ENCODE results near the gene TMEM175. TPM values are rescaled to one million over a fixed set of nuclear protein-coding genes. Genes with fewer than 3 reads are reported as not detected.
A peak's percentile ranks its signal among the peaks of the same experiment; 100 is the strongest.
"Not testable (repeated sequence)": the region's sequence is repeated elsewhere in the genome, so short reads cannot be mapped to it uniquely, and the experiment has no call there.

The TMEM175 gene
- total RNA-seq, 1 donor from 2014 or later, result 11.4 TPM

DNA sequence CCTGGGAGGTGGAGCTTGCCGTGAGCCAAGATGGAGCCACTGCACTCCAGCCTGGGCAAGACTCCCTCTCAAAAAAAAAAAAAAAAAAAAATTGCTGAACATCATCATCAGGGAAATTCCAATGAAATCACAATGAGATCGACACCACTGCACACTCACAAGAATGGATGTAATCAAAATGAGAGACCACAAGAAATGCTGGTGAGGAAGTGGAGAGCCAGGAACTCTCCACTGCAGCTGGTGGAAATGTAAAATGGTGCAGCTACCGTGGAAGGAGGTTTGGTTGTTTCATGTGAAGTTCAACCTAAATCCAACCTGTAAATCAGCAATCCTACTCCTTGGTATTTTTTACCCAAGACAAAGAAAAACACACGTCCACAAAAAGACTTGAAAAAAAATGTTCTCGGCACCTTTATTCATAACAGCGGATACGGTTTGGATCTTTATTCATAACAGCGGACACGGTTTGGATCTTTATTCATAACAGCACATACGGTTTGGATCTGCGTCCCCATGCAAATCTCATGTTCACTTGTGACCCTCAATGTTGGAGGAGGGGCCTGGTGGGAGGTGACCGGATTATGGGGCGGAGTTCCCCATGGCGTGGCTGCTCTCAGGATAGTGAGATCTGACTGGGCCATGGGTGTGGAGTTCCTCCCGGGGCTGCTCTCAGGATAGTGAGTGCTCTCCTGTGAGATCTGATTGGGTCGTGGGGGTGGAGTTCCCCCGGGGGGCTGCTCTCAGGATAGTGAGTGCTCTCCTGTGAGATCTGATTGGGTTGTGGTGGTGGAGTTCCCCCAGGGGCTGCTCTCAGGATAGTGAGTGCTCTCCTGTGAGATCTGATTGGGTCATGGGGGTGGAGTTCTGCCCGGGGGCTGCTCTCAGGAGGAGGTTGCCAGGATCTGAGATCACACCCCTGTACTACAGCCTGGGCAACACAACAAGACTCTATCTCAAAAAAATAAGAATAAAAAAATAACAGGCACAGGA, 7.9 kb upstream of the TMEM175 start:
- no peak for DNase-seq (ENCODE audit: low read depth)
- TF ChIP-seq, protein P1, sequence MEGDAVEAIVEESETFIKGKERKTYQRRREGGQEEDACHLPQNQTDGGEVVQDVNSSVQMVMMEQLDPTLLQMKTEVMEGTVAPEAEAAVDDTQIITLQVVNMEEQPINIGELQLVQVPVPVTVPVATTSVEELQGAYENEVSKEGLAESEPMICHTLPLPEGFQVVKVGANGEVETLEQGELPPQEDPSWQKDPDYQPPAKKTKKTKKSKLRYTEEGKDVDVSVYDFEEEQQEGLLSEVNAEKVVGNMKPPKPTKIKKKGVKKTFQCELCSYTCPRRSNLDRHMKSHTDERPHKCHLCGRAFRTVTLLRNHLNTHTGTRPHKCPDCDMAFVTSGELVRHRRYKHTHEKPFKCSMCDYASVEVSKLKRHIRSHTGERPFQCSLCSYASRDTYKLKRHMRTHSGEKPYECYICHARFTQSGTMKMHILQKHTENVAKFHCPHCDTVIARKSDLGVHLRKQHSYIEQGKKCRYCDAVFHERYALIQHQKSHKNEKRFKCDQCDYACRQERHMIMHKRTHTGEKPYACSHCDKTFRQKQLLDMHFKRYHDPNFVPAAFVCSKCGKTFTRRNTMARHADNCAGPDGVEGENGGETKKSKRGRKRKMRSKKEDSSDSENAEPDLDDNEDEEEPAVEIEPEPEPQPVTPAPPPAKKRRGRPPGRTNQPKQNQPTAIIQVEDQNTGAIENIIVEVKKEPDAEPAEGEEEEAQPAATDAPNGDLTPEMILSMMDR (conservative IDR thresholded peaks at IDR 0.05; ENCODE audit: low read depth, low read length), result no peak
- H3K4me3 ChIP-seq (ENCODE audit: low read depth, low read length), result no peak overlapping the region

DNA sequence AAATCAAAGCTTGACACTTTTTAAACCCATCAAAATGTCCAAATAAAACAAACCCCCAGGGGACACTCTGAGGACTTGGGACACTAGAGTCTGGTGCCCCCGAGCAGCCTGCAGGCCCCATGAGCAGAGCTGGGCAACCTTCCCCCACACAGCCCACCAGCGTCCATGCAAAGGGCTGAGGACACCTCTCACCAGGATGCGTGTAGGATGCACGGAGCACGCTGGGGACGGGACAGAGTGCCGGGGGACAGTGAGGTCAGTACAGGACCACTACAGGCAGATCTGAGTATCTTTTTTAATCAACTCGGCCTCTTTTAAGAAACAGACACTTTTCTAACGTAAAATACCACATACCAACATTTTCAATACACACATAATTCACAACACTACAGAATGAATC, 7.1 kb upstream of the TMEM175 start:
- no peak for DNase-seq (ENCODE audit: low read depth)
- TF ChIP-seq, protein P1 (conservative IDR thresholded peaks at IDR 0.05; ENCODE audit: low read depth, low read length), result no peak
- no peak overlapping the region for H3K4me3 ChIP-seq (ENCODE audit: low read depth, low read length)

DNA sequence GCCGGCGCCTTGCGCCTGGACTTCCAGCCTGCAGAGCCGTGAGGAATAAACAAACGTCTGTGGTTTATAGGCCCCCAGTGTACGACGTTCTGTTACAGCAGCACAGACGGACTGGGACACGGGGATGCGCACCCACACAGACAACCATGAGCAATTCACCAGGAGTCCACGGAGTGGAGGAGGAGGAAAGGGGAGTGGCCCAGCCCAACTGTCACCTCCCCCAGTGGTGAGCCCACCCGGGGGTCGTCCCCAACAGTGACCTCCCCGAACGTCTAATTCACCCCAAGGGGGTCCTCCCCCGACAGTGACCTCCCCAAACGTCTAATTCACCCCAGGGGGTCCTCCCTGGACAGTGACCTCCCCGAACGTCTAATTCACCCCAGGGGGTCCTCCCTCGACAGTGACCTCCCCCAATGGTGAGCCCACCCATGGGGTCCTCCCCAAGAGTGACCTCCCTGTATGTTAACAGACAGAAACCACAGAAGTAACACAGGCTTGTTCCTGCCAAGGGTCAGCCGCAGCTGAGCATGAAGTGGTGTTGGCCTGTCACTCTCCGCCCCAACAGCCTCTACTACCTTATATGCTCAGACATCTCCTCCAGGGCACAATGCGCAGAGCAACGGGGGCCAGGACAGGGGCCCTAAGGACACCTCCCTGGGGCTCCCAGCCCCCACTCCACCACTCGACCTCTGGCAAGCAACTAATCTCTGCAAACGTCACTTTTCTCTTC, 6.3 kb upstream of the TMEM175 start:
- DNase-seq (ENCODE audit: low read depth), result no peak
- H3K4me3 ChIP-seq (ENCODE audit: low read depth, low read length), result no peak overlapping the region
- TF ChIP-seq, protein P1 (conservative IDR thresholded peaks at IDR 0.05; ENCODE audit: low read depth, low read length), result no peak

DNA sequence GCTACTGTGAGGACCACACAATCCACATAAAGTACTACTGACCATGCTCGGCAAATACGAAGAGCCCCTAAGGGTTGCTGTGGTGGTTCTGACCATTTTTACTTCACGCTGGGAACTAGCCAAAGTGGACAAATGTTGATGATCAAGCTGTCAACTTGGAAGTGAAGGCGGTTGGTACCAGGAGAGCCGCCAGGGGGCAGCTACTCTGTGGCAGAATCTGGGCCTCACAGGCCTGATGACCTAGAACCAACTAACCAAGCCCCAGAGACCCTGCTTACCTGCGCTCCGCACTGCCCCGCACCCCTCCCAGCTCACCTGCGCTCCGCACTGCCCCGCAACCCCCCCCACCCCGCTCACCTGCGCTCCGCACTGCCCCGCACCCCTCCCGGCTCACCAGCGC, 5.7 kb upstream of the TMEM175 start:
- DNase-seq (ENCODE audit: low read depth), result no peak
- no peak overlapping the region for H3K4me3 ChIP-seq (ENCODE audit: low read depth, low read length)
- TF ChIP-seq, protein P1 (conservative IDR thresholded peaks at IDR 0.05; ENCODE audit: low read depth, low read length), result peak; percentile 28

DNA sequence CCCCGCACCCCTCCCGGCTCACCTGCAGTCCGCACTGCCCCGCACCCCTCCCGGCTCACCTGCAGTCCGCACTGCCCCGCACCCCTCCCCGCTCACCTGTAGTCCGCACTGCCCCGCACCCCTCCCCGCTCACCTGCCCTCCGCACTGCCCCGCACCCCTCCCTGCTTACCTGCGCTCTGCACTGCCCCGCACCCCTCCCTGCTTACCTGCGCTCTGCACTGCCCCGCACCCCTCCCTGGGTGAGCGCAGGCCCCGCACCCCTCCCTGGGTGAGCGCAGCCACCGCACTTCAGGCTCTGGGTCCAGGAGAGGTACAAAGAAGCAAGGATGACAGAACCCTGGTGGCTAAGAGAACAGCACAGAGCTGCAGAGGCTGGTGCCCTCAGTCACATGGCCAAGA, 4.7 kb upstream of the TMEM175 start:
- not testable (repeated sequence) for H3K4me3 ChIP-seq (ENCODE audit: low read depth, low read length); DNase-seq (ENCODE audit: low read depth)

DNA sequence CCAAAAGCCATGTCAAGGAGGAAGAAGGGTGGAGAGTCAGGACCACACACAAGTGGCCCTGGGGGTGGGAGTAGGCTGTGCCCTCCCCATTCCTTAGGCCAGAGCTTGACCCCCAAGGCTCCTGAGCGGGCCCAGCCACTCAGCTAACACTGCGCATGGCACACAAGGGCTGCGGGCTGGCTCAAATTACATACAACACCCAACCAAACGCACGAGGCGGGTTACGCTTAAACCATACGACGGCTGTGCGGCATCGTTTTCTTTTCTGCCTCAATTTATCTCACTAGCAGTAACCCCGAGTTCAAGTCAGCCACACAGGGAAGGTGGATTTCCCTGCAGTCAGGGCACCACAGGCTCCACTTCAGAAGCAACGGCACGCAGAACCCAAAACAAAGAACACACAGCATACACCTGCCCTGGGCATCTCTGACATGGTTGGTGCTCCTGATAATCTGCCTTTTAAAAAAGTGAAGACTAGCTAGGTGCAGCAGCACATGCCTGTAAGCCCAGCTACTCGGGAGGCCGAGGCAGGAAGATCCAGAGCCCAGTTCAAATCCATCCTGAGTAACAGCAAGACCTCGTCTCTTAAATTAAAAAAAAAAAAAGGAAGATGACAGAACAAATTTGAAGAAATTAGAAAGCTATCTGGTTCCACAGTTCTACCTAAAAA, 3.0 kb upstream of the TMEM175 start:
- H3K4me3 ChIP-seq (ENCODE audit: low read depth, low read length), result no peak overlapping the region
- no peak for DNase-seq (ENCODE audit: low read depth)
- TF ChIP-seq, protein P1 (conservative IDR thresholded peaks at IDR 0.05; ENCODE audit: low read depth, low read length), result no peak

DNA sequence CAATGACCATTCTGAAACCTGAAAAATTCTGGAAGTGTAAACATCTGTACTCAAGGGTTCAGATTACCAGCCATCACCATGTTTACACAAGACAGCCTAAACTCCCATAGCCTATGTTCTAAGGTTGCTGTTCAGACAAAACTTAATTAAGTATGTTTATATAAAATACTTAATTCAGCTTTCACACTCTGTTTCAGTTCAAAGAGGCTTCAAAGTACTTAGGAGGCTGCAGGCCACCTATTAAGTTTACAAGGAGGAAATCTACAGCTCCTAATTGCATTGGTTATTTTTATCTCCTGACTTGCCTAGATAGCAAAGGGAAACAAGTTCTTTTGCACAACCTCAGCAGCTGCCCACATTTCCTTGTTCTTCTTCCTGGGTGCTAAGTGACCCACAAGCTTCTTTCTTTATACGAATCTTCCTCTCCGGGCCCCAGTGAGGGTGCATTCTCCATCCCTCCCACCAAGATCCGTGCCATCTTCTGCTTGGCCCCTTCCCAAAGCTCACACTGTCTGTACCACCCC, 2.2 kb upstream of the TMEM175 start:
- no peak for DNase-seq (ENCODE audit: low read depth)
- TF ChIP-seq, protein P1 (conservative IDR thresholded peaks at IDR 0.05; ENCODE audit: low read depth, low read length), result no peak
- H3K4me3 ChIP-seq (ENCODE audit: low read depth, low read length), result peak overlapping the region; percentile 88
